ACC112 (cell line): ENCODE data around the gene CAPN5.

Experiments
- H2AFZ ChIP-seq: fragments of 200-600 bp; sonication (generic); one replicate; pipeline ENCODE4 v1.6.0; 2017; ENCODE audit warnings: antibody characterized with exemption, low read length; ENCODE audit not compliant: unreplicated experiment
- H3K27ac ChIP-seq: fragments of 200-600 bp; sonication (generic); 2 replicates; pipeline ENCODE4 v1.5.1; 2014; ENCODE audit warnings: low read depth, mild to moderate bottlenecking, antibody characterized with exemption, low read length, moderate library complexity
- H3K27me3 ChIP-seq: fragments of 200-600 bp; sonication (generic); 2 replicates; pipeline ENCODE4 v1.6.1; 2014; ENCODE audit warnings: mild to moderate bottlenecking, antibody characterized with exemption, low read length, moderate library complexity, mixed read lengths; ENCODE audit not compliant: insufficient read depth
- H3K36me3 ChIP-seq: fragments of 200-600 bp; sonication (generic); 2 replicates; pipeline ENCODE4 v1.6.1; 2016; ENCODE audit warnings: mild to moderate bottlenecking, antibody characterized with exemption, low read length, moderate library complexity, mixed read lengths; ENCODE audit not compliant: insufficient read depth
- H3K4me1 ChIP-seq: fragments of 200-600 bp; sonication (generic); one replicate; pipeline ENCODE4 v1.6.1; 2016; ENCODE audit warnings: low read length, mixed read lengths; ENCODE audit not compliant: insufficient read depth, unreplicated experiment, control insufficient read depth
- H3K4me3 ChIP-seq: fragments of 200-600 bp; sonication (generic); 2 replicates; pipeline ENCODE4 v1.5.1; 2014; ENCODE audit warnings: mild to moderate bottlenecking, low read depth, low read length
- H3K79me2 ChIP-seq: fragments of 200-600 bp; sonication (generic); one replicate; pipeline ENCODE4 v1.6.0; 2016; ENCODE audit warnings: low read length; ENCODE audit not compliant: control insufficient read depth, unreplicated experiment, insufficient read depth

The CAPN5 gene

DNA sequence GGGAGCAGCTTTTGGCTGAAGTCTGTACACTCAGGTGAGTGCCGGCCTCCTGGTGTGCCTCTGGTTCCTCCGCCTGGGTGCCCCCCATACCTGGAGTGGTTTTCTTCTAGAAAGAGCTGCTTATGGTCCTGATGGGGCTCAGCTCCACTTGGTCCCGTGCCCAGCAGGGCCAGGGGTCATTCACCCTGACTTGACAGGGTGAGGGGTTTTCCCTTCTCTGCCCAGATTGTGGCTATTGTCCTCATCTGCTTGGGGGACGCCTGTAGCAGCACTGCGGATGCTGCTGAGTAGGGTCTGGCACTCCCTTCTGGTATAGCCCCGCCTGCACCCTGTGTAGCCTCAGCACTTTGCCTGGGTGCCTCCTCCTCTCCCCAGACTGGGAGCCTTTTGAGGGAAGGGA lies 44.1 kb downstream of the CAPN5 start:
- H3K27me3 ChIP-seq: no peaks in the 10 kb centered on the region
- no peaks in the 10 kb centered on the region for H3K36me3 ChIP-seq
- H3K27ac ChIP-seq: peak overlapping the region; percentile 83
- no peaks in the 10 kb centered on the region for H3K79me2 ChIP-seq
- H3K4me3 ChIP-seq: no peak overlapping the region
- peaks cover 65% of the 10 kb centered on the region for H3K4me1 ChIP-seq
- no peak overlapping the region for H2AFZ ChIP-seq

DNA sequence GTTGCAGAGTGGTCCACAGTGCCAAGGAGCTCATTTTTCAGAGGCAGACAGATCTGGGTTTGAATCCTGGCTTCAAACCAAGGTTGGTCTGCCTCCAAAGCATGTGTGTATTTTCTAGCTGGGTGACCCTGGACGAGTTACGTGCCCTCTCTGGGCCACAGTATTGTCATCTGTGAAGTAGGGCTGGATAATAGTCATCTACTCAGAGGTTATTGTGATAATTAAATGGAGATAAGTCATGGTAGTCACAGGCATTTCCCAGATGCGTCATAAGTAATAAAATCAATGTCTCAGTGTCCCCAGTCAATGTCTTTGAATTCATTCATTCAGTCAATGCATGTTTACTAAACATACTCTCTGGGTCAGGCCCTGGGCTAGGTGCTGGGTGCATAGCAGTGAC lies 44.5 kb downstream of the CAPN5 start:
- Histone ChIP-seq H2AFZ (no peak overlapping the region), H3K27me3 (no peaks in the 10 kb centered on the region), H3K4me3 (no peak overlapping the region), H3K79me2 (no peaks in the 10 kb centered on the region), H3K27ac (peak overlapping the region; percentile 83; the same call in 1 of the 2 replicates), H3K36me3 (no peaks in the 10 kb centered on the region), H3K4me1 (peaks cover 61% of the 10 kb centered on the region)

DNA sequence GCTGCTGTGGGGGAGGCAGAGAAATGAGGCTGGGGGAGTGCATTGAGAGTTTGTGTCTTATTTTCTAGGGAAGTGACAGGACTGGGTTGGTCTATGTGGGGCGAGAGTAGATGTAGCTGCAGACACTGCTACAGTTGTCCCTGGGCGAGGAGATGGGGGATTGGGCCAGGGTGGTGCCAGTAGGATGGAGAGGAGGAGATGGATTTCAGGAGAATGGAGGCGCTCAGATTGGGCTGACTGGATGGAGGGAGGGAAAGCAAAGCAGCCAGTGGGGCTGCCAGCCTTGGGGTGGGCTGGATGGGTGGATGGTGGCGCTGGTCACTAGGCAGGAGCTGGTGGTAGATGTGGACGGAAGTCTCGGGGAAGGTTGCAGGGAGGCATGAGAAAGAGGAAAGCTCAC lies 45.2 kb downstream of the CAPN5 start:
- no peaks in the 10 kb centered on the region for H3K27me3 ChIP-seq
- peaks cover 57% of the 10 kb centered on the region for H3K4me1 ChIP-seq
- H3K79me2 ChIP-seq: no peaks in the 10 kb centered on the region
- no peak overlapping the region for H2AFZ ChIP-seq
- no peaks in the 10 kb centered on the region for H3K36me3 ChIP-seq
- H3K27ac ChIP-seq: no peak overlapping the region
- H3K4me3 ChIP-seq: no peak overlapping the region

DNA sequence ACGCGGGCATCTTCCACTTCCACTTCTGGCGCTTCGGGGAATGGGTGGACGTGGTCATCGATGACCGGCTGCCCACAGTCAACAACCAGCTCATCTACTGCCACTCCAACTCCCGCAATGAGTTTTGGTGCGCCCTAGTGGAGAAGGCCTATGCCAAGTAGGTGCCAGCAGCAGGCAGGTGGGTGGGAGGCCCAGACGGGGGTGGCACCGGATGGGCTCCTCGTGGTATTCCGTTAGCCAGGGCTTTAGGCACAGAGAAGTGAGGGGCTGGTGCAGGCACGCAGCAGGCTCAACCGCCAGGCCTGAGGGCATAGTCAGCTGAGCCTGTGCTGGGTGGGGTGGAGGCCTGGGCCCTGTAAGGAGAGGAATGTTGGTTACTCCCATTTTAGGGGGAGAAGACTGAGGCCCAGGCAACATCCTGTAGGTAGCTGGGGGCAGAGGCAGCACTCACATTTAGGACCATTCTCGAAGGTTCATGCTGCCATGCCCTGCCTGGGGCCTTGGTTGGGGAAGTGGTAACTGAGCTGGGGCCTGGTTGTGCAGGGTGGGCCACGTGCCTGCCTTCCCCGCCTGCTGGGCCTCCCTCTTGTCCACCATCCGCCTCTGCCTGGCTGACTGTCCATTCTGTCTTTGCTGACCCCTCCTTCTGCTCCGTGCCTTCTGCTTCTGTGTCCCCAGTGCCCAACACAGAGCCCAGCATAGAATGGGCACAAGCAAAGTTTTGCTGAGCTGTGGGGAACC lies 46.0 kb downstream of the CAPN5 start:
- H3K27me3 ChIP-seq: no peaks in the 10 kb centered on the region
- H3K36me3 ChIP-seq: no peaks in the 10 kb centered on the region
- no peak overlapping the region for H3K4me3 ChIP-seq
- no peak overlapping the region for H2AFZ ChIP-seq
- H3K79me2 ChIP-seq: no peaks in the 10 kb centered on the region
- H3K27ac ChIP-seq: no peak overlapping the region
- peaks cover 48% of the 10 kb centered on the region for H3K4me1 ChIP-seq

DNA sequence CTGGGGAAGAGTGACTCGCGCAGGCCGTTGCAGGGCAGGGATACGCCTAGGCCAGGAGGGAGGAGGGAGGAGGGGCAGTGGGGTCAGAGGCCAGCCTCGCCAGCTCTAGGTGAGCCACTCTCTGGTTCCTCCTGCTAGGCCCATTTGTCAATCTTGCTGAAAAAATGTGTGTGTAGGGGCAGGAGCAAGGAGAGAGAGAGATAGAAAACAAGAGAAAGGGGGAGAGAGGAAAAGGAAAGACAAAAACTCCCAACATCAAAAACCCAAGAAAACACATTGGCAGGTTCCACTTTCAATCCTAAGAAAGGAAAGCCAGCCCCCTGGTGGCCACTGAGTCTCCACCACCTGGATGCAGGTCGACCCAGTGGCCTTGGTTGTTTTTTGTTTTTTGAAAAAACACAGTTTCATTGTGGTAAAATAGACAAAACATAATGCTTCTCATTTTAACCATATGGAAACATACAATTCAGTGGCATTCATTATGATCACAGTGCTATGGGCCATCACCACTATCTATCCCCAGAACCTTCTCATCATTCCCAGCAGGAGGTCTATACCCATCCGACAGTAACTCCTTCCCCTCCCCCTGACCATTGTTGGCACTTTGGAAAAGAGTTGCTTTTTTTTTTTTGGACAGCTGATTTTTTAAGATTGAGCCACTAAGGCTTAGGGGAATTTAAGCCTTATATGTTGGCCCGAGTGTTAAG lies 46.8 kb downstream of the CAPN5 start:
- Histone ChIP-seq H3K36me3 (no peaks in the 10 kb centered on the region), H3K79me2 (no peaks in the 10 kb centered on the region), H3K4me1 (peaks cover 41% of the 10 kb centered on the region), H2AFZ (no peak overlapping the region), H3K4me3 (no peak overlapping the region), H3K27me3 (no peaks in the 10 kb centered on the region), H3K27ac (no peak overlapping the region)

DNA sequence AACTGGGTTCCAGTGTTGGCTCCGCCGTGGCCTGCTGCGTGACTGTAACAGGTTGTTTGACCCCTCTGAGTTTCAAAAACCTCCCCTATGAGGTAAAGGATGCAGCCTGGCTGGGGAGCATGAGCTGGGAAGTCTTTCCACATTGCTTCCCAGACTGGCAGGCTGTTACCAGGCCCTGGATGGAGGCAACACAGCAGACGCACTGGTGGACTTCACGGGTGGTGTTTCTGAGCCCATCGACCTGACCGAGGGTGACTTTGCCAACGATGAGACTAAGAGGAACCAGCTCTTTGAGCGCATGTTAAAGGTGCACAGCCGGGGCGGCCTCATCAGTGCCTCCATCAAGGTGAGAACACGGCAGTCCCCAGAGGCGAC lies 47.3 kb downstream of the CAPN5 start:
- Histone ChIP-seq H2AFZ (no peak overlapping the region), H3K4me1 (peaks cover 35% of the 10 kb centered on the region), H3K36me3 (no peaks in the 10 kb centered on the region), H3K79me2 (no peaks in the 10 kb centered on the region), H3K27me3 (no peaks in the 10 kb centered on the region), H3K4me3 (no peak overlapping the region), H3K27ac (no peak overlapping the region)

DNA sequence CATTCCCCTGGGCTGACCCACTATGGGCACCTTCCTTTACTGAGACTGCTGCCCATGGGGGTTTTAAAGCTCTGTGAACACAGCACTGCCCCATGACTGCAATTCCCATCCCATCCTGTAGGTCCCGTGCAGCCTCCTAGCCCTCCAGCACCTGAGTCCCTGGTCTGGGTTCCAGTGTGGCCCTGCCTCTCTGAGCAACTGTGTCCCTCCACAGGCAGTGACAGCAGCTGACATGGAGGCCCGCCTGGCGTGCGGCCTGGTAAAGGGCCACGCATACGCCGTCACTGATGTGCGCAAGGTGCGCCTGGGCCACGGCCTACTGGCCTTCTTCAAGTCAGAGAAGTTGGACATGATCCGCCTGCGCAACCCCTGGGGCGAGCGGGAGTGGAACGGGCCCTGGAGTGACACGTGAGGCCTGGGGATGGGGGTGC lies 48.4 kb downstream of the CAPN5 start:
- Histone ChIP-seq H3K4me3 (no peak overlapping the region), H3K4me1 (peaks cover 24% of the 10 kb centered on the region), H2AFZ (no peak overlapping the region), H3K36me3 (no peaks in the 10 kb centered on the region), H3K79me2 (no peaks in the 10 kb centered on the region), H3K27ac (no peak overlapping the region), H3K27me3 (no peaks in the 10 kb centered on the region)

DNA sequence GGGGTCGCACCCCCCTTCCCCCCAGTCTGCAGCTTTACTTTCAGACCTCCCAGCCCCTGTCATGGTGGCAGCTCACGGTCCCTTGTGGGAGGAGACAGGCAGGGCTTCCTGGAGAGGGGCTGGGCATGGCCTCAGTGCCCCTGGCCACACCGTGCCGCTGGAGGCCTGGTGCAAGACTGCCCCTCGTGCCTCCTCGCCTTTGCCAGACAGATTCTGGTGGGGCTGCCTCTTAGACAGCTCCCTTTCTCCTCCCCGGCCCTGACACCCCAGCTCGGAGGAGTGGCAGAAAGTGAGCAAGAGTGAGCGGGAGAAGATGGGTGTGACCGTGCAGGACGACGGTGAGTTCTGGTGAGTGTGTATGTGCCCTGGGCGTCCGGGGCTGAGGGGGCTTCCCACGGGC lies 49.2 kb downstream of the CAPN5 start:
- Histone ChIP-seq H3K27ac (no peak overlapping the region), H3K36me3 (no peaks in the 10 kb centered on the region)

DNA sequence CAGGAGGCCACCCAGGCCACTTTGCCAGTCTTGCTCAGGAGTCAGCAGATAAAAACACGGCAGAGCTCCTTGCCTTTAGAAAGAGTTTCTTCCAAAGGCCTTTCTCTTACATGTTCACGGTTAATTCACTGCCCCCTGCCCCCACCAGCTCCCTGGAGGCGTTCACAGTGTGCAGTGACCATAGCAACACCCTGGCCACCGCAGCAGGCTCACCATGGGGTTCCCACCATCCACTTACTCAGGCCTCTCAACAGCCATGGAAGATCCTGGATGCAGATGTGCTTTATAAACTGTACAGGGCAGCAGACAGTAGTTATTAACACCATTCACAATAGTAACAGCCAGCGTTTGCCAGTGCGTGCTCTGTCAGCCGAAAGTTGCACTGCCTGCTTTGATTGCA lies 50.7 kb downstream of the CAPN5 start:
- no peaks in the 10 kb centered on the region for H3K27me3 ChIP-seq
- no peaks in the 10 kb centered on the region for H3K36me3 ChIP-seq
- no peaks in the 10 kb centered on the region for H3K79me2 ChIP-seq
- H3K4me1 ChIP-seq: peaks cover 8% of the 10 kb centered on the region
- no peak overlapping the region for H3K4me3 ChIP-seq
- no peak overlapping the region for H2AFZ ChIP-seq
- no peak overlapping the region for H3K27ac ChIP-seq

More for the DNA sequence above, 49.2 kb downstream of the CAPN5 start:
- Histone ChIP-seq H2AFZ (no peak overlapping the region), H3K79me2 (no peaks in the 10 kb centered on the region), H3K4me1 (peaks cover 17% of the 10 kb centered on the region), H3K4me3 (no peak overlapping the region), H3K27me3 (no peaks in the 10 kb centered on the region)

DNA sequence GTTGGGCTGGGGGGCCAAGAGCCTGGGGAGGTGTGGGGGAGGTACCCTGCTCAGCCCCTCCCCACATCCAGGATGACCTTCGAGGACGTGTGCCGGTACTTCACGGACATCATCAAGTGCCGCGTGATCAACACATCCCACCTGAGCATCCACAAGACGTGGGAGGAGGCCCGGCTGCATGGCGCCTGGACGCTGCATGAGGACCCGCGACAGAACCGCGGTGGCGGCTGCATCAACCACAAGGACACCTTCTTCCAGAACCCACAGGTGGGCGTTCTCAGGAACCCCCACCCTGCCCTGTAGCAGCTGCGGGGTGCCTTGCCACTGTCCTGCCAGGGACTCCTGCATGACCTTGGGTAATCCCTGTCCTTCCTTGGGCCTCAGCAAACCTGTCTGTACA lies 51.3 kb downstream of the CAPN5 start:
- Histone ChIP-seq H3K79me2 (no peaks in the 10 kb centered on the region), H3K36me3 (no peaks in the 10 kb centered on the region), H3K27me3 (no peaks in the 10 kb centered on the region), H3K27ac (no peak overlapping the region), H3K4me3 (no peak overlapping the region), H2AFZ (no peak overlapping the region), H3K4me1 (peaks cover 3% of the 10 kb centered on the region)

DNA sequence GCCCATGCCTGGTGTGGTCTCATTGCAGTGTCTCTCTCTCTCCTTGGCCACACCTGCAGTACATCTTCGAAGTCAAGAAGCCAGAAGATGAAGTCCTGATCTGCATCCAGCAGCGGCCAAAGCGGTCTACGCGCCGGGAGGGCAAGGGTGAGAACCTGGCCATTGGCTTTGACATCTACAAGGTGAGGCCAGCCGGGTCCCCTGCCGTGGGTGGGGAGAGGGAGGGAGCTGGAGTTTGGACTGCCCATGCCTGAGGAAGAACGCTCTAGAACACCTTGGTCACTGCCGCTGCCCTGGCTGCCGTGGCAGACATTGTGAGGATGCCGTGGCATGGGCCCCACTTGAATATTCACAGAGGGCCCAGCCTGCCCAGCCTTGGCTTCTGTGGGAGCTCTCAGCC lies 52.2 kb downstream of the CAPN5 start:
- H3K4me3 ChIP-seq: no peak overlapping the region
- H3K79me2 ChIP-seq: no peaks in the 10 kb centered on the region
- no peaks in the 10 kb centered on the region for H3K27me3 ChIP-seq
- no peak overlapping the region for H3K27ac ChIP-seq
- no peaks in the 10 kb centered on the region for H3K4me1 ChIP-seq
- no peak overlapping the region for H2AFZ ChIP-seq
- no peaks in the 10 kb centered on the region for H3K36me3 ChIP-seq
